Measurements from ENCODE around the gene PKP4.
"Not testable (repeated sequence)": the region's sequence is repeated elsewhere in the genome, so short reads cannot be mapped to it uniquely, and the experiment has no call there.

PKP4 gene

GRCh38 chr2:158699323-158699722, 242.6 kb downstream of the PKP4 start:
- no peak for DNase-seq (ENCODE audit: low spot score)
- no peak overlapping the region for H3K27ac ChIP-seq
- TF ChIP-seq, protein P1, sequence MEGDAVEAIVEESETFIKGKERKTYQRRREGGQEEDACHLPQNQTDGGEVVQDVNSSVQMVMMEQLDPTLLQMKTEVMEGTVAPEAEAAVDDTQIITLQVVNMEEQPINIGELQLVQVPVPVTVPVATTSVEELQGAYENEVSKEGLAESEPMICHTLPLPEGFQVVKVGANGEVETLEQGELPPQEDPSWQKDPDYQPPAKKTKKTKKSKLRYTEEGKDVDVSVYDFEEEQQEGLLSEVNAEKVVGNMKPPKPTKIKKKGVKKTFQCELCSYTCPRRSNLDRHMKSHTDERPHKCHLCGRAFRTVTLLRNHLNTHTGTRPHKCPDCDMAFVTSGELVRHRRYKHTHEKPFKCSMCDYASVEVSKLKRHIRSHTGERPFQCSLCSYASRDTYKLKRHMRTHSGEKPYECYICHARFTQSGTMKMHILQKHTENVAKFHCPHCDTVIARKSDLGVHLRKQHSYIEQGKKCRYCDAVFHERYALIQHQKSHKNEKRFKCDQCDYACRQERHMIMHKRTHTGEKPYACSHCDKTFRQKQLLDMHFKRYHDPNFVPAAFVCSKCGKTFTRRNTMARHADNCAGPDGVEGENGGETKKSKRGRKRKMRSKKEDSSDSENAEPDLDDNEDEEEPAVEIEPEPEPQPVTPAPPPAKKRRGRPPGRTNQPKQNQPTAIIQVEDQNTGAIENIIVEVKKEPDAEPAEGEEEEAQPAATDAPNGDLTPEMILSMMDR (IDR thresholded peaks at IDR 0.05): no peak
- H3K4me3 ChIP-seq: no peak overlapping the region

DNA sequence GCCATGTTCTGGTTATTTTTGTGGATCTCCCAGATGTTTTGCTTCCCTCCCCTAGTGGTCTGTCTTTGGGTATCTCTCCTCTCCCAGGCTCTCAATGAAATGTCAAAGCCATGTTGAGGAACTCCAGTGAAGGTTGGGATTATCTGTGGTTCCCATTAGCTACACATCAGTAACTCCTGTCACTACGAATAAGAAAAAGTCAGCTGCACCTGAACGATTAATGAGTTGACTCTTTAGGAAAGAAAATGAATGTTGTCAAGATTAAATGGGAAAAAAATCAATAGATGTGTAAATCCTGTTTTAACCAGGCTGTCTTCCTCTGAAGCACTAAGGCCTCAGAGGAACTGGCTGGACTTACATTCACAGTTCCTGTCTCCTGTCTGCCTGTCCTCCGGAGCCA, 244.3 kb downstream of the PKP4 start:
- no peak for DNase-seq (ENCODE audit: low spot score)
- H3K4me3 ChIP-seq: no peak overlapping the region
- no peak overlapping the region for H3K27ac ChIP-seq
- TF ChIP-seq, protein P1 (IDR thresholded peaks at IDR 0.05): no peak

- no peak for DNase-seq (ENCODE audit: low spot score)
- TF ChIP-seq, protein P1 (IDR thresholded peaks at IDR 0.05): no peak
- Histone ChIP-seq H3K27ac (no peak overlapping the region), H3K4me3 (no peak overlapping the region)
Observed at GRCh38 chr2:158702740-158703139, 246.0 kb downstream of the PKP4 start.

DNA sequence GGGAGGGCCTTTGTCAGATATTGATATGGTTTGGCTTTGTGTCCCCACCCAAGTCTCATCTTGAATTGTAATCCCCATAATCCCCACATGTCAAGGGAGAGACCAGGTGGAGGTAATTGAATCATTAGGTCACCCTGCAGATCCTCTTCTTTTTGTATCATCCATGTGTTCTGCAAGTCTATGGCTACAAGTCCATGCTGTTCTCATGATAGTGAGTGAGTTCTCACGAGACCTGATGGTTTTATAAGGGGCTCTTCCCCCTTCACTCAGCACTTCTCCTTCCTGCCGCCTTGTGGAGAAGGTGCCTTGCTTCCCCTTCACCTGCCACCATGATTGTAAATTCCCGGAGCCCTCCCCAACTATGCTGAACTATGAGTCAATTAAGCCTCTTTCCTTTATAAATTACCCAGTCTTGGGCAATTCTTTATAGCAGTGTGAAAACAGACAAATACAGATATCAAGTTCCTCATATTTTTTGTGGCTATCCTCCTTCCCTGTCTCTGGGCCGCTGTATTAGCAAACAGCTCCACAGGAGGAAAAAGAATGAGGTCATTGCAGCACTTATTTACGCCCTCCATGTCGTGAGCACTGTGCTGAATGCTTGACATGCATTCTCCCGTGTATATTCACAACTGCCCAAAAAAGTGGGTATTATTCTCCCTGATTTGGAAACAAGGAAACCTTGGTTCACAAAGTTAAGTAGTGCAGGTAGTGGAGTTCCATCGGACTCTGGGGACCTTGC, 248.1 kb downstream of the PKP4 start:
- not testable (repeated sequence) for H3K4me3 ChIP-seq; DNase-seq (ENCODE audit: low spot score); H3K27ac ChIP-seq

GRCh38 chr2:158712791-158713522, 256.2 kb downstream of the PKP4 start:
- no peak overlapping the region for H3K4me3 ChIP-seq
- TF ChIP-seq, protein P1 (IDR thresholded peaks at IDR 0.05): no peak
- no peak for DNase-seq (ENCODE audit: low spot score)
- H3K27ac ChIP-seq: no peak overlapping the region

DNA sequence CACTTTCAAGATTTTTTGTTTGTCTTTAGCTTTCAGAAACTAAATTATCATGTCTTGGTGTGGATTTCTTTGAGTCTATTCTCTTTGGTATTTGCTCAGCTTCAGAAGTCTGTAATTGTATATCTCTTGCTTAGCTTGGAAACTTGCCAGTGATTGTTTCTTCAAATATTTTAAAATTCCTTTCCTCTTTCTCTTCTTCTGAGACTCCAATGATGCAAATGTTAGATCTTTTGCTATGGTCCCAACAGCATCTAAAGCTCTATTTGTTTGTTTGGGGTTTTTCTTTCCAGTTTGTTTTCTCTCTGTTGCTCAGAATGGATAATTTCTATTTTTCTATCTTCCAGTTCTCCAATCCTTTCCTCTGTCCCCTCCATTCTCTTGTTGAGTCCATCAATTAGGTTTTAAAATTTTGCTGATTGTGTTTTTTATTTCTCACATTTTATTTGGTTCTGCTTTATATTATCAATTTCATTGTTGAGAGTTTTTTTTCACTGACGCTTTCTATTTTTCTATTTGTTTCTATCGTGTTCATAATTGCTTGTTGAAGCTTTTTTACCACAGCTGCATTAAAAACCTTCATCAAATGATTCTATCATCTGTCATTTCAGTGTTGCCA, 256.9 kb downstream of the PKP4 start:
- DNase-seq (ENCODE audit: low spot score): no peak
- Histone ChIP-seq H3K27ac (no peak overlapping the region), H3K4me3 (no peak overlapping the region)
- TF ChIP-seq, protein P1 (IDR thresholded peaks at IDR 0.05): no peak

- no peak for DNase-seq (ENCODE audit: low spot score)
- no peak overlapping the region for H3K27ac ChIP-seq
- TF ChIP-seq, protein P1 (IDR thresholded peaks at IDR 0.05): no peak
- no peak overlapping the region for H3K4me3 ChIP-seq
Observed at GRCh38 chr2:158714420-158714819, 257.7 kb downstream of the PKP4 start.

Data from coronary artery (tissue), 2 donors.